HG02588 (cell line): ENCODE data around the gene FRMD6.

ENCODE experiments used
- ATAC-seq: cut with Tn5 transposase; IDR thresholded peaks from one replicate; pipeline ENCODE4 v1.9.1; 2021; ENCODE audit warnings: mild to moderate bottlenecking, moderate library complexity; ENCODE audit not compliant: unreplicated experiment

Gene FRMD6

DNA sequence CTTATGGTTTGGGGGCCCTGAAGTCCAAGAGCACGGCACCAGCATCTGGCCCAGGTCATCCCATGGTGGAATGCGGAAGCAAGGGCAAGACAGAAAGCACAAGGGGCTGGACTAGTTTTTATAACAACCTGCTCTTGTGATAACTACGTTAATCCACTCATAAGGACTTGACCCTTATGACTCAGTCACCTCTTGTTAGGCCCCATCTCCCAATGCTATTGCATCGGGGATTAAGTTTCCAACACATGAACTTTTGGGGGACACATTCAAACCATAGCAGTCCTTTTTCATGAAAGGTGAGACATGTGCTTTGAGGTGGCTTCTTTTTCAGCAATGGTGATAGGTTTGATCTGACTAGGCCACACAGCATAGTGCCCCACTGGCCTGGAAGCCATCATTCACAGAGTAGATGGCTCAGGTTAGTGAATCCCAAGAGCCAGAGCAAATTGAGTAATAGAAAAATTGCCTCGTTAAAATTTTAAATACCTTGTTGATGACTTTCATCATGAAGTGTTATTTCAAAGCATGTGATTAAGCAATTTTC lies 12.1 kb downstream of the FRMD6 start:
- no peak for ATAC-seq

DNA sequence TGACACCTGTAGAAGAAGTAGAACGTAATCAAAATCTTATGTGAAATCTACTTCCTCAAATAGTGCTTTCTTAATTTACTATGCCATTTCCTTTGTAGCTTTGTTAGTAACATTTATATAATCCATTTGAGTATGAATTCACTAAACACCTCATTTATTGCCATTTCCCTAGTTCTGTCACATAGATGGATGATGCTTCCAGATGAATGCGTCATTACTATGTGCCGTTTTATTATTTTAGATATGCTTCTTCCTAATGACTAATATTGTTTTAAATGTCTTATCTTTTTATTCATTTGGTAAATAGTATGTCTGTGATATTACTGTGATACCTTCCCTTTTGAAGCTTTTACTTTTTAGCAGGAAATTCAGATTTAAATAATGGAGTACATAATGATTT lies 14.4 kb downstream of the FRMD6 start:
- no peak for ATAC-seq

DNA sequence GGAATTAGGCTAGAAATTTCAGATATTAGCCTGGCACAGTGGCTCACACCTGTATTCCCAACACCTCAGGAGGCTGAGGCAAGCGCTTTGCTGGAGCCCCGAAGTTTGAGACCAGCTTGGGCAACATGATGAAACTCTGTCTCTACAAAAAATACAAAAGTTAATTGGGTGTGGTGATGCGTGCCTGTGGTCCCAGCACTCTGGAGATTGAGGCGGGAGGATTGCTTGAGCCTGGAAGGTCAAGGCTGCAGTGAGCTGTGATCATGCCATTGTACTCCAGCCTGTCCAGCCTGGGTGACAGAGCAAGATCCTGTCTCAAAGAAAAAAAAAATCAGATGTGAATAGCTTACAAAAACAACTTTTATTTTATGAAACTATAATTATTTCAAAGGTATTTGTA lies 15.1 kb downstream of the FRMD6 start:
- no peak for ATAC-seq

DNA sequence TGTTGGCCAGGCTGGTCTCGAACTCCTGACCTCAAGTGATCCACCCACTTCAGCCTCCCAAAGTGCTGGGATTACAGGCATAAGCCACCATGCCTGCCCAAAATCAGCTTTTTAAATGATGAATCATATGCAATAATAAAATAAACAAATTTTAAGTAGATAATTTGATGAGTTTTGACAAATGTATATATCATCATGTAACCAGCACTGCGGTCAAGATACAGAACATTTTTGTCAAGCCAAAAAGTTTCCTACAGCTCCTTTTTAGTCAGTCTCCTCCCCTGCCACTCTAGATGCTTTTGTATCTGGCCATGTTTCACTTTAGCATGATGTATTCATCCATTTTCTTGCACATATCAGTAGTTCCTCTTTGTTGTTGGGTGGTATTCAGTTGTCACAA lies 17.2 kb downstream of the FRMD6 start:
- ATAC-seq: no peak

DNA sequence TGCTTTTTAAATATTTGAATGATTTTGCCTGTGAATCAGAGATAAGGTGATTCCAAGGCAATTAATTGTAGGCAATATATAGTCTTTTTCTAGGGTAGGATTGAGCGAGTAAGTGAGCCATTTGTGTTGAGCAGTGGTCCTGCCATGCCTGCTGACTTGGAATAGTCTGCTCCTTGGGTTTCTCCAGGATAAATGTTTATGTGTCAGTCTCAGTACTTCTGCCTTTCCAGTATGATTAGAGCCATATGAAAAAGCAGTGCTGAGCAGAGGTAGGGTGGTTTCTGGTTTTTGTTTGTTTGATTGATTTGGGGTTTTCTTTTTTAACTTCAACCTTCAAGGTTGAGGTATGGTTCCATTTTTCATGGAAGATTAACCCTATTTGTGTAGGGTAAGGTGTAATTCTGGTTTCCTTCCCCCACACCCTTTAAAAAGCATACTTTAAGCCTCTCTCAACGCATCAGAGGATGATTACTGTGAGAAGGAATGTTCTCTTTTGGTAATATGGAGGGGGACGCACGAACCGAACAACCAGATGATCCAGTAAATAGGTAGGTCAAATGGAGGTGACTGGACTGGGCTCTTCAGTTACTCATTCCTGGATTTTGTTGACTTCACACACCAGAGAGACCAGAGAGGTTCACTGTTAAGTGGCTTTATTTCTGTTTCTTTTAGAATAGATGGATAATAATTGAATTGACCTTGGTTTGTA lies 22.7 kb downstream of the FRMD6 start:
- no peak for ATAC-seq

DNA sequence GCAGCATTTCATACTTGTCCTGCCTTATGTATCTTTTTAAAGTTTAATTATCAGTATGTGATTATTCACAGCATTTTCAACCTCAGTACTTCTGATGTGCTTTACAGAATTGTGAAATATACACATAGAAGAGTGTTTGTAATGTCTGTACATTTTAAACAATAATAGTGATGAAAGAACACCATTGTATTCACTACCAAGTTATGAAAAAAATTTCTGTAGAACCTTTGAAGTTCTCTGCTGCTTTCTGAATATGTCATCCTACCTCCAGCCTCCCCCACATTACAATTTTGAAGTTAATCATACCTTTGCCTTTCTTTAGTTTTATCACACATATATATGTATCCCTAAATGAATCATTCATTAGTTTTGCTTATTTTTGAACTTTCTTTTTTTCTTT lies 24.8 kb downstream of the FRMD6 start:
- no peak for ATAC-seq

DNA sequence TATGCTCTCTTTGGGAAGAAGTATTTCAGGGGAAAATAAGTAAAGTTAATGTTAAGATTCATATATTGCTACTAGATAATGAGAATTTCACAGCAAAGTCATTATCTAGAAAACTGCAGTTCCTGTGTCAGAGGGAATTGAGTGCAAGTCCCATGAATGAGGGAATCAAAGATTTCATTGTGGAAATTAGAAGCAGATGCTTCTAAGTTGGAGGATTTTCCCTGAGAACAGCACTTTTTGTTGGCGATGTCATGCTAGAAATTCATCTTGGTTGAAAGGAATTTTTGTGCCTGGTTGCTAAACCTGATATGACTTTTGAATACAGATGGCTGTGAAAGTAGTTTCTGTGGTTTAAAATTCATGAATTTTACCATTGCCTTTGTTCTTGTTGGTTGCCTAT lies 25.6 kb downstream of the FRMD6 start:
- no peak for ATAC-seq

DNA sequence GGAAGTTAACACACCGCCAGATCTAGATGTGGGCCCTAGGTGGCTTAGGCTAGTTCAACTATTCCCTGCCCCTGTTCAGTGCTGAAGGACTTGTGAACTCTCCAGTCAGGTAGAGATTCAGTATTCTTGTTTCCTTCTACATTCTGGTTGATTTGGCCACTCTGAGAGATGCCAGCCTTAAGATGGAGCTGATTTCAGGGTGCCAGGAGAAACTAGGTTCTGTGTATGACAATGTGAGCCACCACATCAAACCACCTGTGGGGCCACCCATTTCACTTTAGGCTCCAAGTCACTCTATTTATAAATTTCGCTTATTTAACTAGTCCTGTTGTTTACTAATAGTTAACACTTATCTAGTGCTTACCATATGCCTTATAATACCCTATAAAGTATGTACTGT lies 26.0 kb downstream of the FRMD6 start:
- ATAC-seq: no peak

DNA sequence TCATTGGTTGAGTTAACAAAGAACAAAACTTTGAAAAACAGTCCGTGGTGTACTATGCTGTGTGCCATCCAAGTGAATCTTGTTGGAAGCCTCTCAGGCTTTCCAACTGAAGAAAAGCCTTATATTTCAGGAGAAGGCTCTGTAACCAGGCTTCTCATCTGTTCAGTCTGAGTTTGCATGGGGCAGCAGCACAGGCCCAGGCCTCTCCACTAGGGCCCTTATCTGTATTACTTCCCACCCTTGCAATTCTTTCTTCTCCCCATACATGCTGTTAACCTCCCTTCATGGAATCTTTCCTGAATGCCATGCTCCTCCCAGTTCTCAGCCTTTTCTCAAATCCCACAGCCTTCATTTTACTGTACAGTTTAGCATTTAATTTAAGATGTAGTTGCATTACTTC lies 28.3 kb downstream of the FRMD6 start:
- no peak for ATAC-seq

DNA sequence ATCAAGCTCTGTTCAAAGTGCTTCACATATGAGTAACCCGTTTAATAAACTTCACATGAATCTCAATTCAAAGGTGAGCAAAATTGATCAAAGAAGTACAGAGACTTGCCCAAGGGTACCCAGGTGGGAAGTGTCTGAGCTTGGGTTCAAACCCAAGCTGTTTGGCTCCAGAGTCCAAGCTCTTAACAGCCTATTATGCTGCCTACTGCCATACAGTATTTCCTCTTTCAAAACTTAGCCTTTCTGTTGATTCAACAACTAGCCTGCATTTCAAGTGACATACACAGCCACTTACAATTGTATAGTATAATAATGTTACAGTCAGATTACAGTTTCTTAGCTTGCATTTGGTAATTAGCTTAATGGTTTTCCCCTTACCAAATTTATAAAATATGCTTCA lies 29.7 kb downstream of the FRMD6 start:
- no peak for ATAC-seq

DNA sequence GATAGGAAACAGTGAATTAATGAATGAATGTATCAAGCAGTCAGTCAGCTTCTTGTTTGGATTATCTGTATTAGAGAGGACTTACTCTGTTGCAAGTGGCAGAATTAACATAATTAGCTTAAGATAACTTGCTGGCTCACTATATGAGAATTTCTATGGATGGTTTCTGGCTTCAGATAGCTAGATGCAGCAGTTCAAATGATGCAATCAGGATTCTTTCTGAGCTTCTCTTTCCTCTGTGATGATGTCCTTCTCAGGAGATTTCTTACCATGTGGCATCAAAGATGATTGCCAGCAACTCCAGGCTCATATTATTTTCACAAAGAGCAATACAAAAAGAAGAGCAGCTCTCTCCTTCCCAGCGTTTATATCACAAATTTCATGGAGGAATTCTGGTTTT lies 30.7 kb downstream of the FRMD6 start:
- ATAC-seq: no peak

DNA sequence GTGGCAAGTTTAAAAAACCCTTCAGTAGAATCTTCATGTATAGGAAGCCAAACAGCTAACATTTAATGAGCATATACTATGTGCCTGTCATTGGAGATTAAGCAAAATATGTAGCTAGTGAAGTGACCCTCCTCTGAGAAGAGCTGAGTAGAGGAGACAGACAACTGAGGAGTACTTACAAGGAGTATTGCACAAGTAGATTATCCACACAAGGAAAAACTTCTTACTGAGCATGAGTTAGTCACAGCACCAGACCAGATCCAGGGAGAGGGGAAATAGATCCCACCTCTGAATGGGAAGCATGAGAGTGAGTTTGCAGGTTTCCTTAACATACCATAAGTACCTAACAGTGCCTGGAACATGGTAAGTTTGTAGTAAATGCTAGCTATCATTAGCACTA lies 33.0 kb downstream of the FRMD6 start:
- no peak for ATAC-seq

DNA sequence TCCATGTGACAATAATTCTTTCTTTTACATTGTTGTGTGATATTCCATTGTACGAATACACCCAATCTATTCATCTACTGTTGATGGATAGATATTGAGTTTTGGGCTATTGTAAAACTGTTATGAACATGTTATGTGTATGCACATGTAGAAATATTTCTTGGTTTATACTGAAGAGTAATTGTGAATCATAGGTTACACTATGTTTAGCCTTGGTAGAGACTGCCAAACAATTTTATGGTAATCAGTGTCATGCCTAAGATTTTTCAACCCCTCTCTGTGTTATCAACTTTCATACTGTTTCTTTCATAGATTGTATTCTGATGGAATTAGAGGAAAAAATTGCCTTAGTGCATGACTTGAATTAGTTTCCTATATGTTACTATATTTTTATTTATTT lies 39.5 kb downstream of the FRMD6 start:
- no peak for ATAC-seq

DNA sequence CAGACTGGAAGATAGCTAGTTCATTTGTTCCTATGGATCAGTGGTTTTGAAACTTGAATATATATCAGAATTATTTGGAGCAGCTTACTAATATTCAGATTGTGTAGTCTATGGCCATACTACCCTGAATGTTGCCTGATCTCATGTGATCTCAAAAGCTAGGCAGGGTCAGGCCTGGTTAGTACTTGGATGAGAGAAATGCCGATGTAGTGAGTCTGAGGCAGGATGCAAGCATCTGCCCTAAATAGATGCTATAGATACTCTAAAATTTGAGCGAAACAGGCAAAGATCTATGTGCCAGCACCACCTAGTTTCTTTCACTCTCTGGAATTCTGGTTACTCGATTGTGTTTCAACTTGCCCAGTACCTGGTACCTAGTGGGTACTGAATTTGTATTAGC lies 40.9 kb downstream of the FRMD6 start:
- no peak for ATAC-seq

DNA sequence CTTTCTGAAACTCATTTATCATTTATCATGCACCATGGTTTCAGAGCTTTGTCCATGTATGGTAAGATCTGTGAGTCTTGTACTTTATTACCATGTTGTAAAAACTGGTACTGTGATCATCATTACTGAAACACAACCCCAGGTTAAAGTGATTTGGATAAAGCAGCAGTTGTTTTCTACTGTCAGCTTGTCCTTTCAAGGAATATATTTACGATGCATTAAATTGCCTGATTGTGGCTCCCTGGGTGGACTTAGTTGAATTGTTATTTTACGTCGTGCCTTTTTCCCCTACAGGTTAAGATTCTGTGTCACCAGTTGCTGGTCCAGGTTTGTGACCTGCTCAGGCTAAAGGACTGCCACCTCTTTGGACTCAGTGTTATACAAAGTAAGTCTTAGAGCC lies 46.1 kb downstream of the FRMD6 start:
- ATAC-seq: no peak

DNA sequence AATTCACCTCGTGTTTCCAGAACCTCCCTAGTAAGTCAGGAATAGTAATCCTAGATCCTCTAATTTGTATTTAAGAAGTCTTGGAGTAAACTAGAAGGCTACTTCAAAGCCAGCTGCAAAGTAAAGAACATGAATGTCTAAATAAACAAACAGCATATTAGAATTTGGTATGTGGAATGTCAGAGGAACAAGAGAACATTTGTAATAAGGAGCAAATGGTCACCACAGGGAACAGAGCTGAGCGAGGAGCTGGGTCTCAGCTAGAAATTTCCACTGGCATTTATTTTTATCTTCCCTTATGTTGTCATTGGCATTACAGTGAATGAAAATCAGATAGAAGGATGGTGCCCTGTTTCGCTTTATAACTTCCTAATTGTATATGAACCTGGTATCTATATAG lies 50.2 kb downstream of the FRMD6 start:
- ATAC-seq: no peak

DNA sequence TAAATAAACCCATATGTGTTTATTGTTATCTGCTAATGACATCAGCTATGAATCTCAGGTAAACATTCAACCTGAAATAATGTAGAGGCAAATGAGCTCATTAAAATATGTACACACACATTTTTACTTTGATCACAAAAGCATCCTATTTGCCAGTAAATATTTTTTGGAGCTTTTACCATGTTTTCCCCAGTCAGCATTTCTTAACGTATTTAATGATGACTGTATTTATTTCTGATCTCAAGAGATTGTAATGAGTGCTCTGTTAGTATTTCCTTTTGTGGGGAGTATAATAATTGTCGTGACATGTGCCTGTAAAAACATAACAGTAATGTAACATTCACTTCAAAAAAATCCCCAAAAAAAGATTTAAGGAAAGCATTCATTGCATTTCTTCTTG lies 52.1 kb downstream of the FRMD6 start:
- no peak for ATAC-seq

DNA sequence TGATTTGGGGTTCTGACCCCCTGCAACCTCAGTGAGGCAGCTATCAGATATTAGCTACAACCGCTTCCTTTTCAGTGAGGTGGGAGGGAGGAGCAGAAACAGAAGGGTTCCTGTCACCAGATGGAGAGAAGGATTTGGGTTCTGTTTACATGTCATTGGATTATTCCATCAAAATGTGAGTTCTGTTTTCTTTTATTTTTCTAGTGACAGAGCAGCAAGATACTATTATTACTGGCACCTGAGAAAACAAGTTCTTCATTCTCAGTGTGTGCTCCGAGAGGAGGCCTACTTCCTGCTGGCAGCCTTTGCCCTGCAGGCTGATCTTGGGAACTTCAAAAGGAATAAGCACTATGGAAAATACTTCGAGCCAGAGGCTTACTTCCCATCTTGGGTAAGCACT lies 52.8 kb downstream of the FRMD6 start:
- no peak for ATAC-seq

DNA sequence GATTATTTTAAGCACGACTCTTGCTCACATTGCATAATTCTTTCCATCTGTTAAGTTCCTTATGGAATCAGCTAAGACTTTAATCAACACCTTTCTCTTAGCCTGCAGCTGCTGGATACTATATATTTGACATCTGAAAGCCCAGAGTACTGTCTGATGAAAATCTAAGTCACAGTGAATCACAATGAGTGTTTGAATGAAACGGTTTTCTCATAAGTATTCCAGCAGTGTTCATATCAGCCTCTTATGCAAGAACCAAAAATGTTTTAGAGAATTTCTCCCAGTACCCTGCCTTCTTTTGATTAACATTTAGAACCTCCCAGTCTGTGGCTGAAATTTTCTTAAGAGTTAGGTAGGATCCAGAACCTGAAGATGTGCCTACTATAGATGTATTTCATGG lies 55.6 kb downstream of the FRMD6 start:
- no peak for ATAC-seq

DNA sequence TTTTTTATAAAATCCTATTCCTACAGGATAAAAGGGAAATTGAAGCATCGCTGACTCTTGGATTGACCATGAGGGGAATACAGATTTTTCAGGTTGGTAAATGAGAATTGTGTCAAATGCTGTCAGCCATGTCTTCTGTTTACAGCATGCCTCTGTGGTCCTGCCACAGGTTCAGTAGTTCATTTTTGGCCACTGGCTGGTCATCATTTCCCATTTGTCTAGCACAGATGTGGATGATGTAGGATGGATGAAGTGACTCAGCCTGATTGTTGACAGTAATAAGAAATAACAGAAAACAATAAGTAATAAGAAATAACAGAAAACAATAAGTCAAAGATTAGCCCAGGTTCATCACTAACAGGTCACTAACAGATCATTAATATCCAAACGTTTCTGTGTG lies 59.8 kb downstream of the FRMD6 start:
- ATAC-seq: no peak

DNA sequence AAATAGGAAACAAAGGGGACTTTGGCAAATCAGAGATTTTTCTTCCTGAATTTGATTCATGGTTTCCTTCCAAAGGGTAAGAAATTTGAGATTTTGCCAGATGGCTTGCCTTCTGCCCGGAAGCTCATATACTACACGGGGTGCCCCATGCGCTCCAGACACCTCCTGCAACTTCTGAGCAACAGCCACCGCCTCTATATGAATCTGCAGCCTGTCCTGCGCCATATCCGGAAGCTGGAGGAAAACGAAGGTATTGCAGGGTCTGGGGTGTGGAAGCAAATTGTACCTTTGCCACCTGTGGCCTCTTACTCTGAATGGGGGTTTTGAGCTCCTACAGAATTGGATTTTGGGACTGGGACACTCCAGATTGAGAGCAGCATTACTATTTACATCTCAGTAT lies 63.5 kb downstream of the FRMD6 start:
- ATAC-seq: no peak

DNA sequence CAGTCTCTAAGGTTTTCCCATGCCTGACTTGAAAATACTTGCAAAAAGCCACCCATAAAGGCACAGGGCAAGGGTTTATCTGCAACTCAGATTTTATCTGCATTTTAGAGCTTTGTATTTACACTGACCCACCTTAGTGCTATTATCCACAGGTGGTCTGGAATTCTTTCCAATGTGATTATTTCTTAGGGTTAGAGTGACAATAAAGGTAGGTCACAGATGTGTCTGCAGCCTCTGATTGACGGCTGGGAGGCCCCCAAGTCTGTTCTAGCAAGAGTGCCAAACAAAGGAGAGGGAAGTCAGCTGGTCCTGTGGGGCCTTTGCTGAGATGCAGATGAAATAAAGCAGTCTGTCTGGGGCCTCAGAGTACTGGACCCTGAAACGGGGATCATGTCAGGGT lies 64.0 kb downstream of the FRMD6 start:
- no peak for ATAC-seq

DNA sequence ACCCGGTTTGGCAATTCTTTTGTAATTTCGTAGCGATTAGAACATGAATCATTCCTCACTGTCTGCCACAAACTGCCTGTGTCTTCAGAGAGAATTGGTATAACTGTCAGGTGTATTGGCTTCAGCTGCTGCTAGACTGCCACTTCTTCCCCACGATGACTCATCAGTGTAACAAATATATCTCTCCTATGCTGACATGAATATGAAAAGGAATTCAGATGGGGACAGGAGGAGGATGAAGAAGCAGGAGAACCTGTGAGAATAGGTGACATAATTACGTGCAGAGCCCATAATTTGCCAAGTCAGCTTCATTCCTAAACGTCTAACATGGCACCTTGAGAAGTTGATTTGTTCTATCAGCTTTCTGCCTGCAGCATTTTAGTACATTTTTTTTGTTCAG lies 64.9 kb downstream of the FRMD6 start:
- no peak for ATAC-seq
